GM18526 (cell line): ENCODE data around the gene TECR.

Experiments
- POLR2A ChIP-seq: IDR thresholded peaks from 3 replicates; pipeline ENCODE4 v1.6.1; 2011; ENCODE audit not compliant: insufficient read length; ENCODE audit errors: extremely low read depth

The TECR gene

GRCh38 chr19:14595558-14595957 lies 66.2 kb downstream of the TECR start:
- TF ChIP-seq POLR2A, result no peak

- TF ChIP-seq POLR2A, result no peak
Observed at GRCh38 chr19:14599548-14600147, 70.3 kb downstream of the TECR start.

DNA sequence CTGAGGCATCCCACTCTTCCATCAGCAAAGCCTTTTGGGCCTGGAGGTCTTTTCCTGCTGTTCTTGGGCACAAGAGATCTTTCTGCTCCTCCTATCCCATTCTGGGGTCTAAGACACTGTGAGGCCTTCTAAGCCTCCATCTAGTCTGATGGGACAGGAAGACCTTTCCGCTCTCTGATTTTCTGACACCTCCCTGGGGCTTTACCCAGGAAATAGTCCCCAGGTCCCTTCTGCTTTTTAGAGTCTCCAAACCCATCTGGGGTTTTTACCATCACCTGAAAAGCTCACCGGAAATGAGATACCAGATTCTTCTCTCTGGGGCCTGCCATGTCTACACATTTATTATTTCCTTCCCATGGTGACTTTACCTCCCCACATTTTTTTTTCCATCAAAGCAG lies 74.6 kb downstream of the TECR start:
- no peak for TF ChIP-seq POLR2A

DNA sequence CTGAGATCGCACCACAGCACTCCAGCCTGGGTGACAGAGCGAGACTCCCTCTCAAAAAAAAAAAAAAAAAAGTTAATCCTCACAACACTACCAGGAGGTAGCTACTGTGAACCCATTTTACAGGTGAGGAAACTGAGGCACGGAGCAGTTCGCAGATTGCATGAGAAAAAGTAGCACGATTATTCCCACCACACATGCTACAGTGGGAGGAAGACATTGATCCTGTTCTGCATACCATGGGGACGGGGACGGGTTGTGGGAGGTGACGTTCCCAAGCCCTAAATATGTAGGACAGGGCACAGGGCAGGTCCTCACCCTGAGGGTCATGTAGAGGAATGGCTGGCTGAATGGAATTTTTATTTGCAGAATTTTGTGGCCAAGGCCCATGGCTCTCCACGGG lies 77.2 kb downstream of the TECR start:
- no peak for TF ChIP-seq POLR2A

DNA sequence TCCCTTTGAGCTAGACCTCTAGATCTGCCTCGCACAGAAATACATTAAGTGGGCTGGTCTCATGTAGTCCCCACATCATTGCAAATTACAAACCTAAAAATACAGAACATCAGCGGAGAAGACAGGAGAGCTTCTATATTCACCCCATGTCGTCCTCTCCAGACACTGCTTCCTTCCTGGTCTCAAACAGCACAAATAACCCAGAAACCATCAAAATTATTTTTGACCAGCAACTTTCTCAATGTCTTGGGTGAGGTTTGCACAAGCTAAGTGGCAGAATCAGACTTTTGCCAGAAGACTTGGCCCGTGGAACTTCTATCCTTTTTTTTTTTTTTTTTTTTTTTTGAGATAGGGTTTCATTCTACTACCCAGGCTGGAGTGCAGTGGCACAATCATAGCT lies 81.7 kb downstream of the TECR start:
- no peak for TF ChIP-seq POLR2A

- TF ChIP-seq POLR2A, result no peak
Observed at GRCh38 chr19:14612657-14613056, 83.3 kb downstream of the TECR start.

DNA sequence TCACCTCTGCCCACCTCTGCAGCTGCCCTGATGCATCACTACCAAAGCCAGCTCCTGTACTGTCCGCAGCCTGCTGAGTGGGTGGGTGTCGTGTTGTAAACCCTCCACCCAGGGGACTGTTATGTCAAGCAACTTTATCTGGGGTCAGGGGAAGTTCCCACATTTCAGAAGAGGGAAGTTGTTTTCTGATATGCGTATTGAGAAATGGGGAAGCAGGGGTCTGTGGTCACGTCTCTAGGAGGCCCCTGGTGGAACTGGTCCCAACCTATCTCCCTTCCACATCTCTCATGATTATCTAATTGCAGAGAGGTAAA lies 84.7 kb downstream of the TECR start:
- no peak for TF ChIP-seq POLR2A
